Activated CD4-positive, alpha-beta T cell treated with anti-CD3 and anti-CD28 coated beads for 36 hours (primary cell): ENCODE results near the gene RTKN2. TPM values are rescaled to one million over a fixed set of nuclear protein-coding genes. Genes with fewer than 3 reads are reported as not detected.

Source experiments
- ATAC-seq: fragments of 200-7000 bp; cut with Tn5 transposase; one replicate; pipeline ENCODE4 v1.10.0; 2021; ENCODE audit warnings: mild to moderate bottlenecking, moderate library complexity
- CTCF ChIA-PET: fragments of 350-600 bp; sonication (Branson Sonifier 250); formaldehyde crosslinking; loops from one replicate; lab custom pipeline; 2021; ENCODE audit warnings: antibody characterized with exemption; lab: Charles Lee
- POLR2A ChIA-PET: fragments of 350-600 bp; sonication (Branson Sonifier 250); formaldehyde crosslinking; loops from one replicate; lab custom pipeline; 2021; ENCODE audit warnings: antibody characterized with exemption, inconsistent platforms; lab: Charles Lee
- DNase-seq: peaks from one replicate; pipeline ENCODE4 v3.0.0-alpha.2; 2020
- H3K27ac Mint-ChIP-seq: one replicate; pipeline ENCODE4 v1.8.0; 2021; ENCODE audit warnings: mixed read lengths
- H3K27me3 Mint-ChIP-seq: one replicate; pipeline ENCODE4 v1.8.0; 2021; ENCODE audit warnings: mixed read lengths
- H3K36me3 Mint-ChIP-seq: one replicate; pipeline ENCODE4 v1.8.0; 2021; ENCODE audit warnings: low read depth, mixed read lengths
- H3K4me1 Mint-ChIP-seq: one replicate; pipeline ENCODE4 v1.8.0; 2021; ENCODE audit warnings: mixed read lengths
- H3K4me3 Mint-ChIP-seq: one replicate; pipeline ENCODE4 v1.8.0; 2021; ENCODE audit warnings: mild to moderate bottlenecking, moderate library complexity, mixed read lengths
- H3K9me3 Mint-ChIP-seq: one replicate; pipeline ENCODE4 v1.8.0; 2021; ENCODE audit warnings: low read depth, mixed read lengths
- intact Hi-C, 2 experiments: fragments of 100-400 bp; cut with DNase I in 1 of 2; cut with micrococcal nuclease in 1 of 2; formaldehyde crosslinking; loops; one replicate each; pipeline versions ENCODE4 v1.14.2 to v1.15.1; 2022 to 2024; cut with DNase I, micrococcal nuclease
- total RNA-seq, 2 experiments: library from RNA; stranded (reverse); gene quantifications; one replicate each; pipeline ENCODE4 v1.2.3, GENCODE V29; 2021

The RTKN2 gene
- total RNA-seq, 2 experiments from 2014 or later = 4.8 TPM

GRCh38 chr10:62259998-62260397, 8.6 kb downstream of the RTKN2 start:
- ChIA-PET CTCF (no interaction called here), POLR2A (no interaction called here)
- Mint-ChIP-seq H3K27me3 (no peaks in the 10 kb centered on the region), H3K9me3 (no peaks in the 10 kb centered on the region), H3K4me3 (no peak overlapping the region), H3K4me1 (no peaks in the 10 kb centered on the region), H3K36me3 (peaks cover 1% of the 10 kb centered on the region), H3K27ac (no peak overlapping the region)
- no peak for ATAC-seq
- no peak for DNase-seq
- intact Hi-C loops = no loop called here

- Mint-ChIP-seq H3K27ac (no peak overlapping the region), H3K9me3 (peaks cover under 1% of the 10 kb centered on the region), H3K4me1 (peaks cover under 1% of the 10 kb centered on the region), H3K27me3 (no peaks in the 10 kb centered on the region), H3K36me3 (peaks cover 1% of the 10 kb centered on the region), H3K4me3 (no peak overlapping the region)
- intact Hi-C loops = no loop called here
- POLR2A ChIA-PET = no interaction called here
- DNase-seq (no peak), ATAC-seq (no peak)
- CTCF ChIA-PET = no interaction called here
Observed at GRCh38 chr10:62259456-62259855, 9.2 kb downstream of the RTKN2 start.

- POLR2A ChIA-PET = no interaction called here
- no peaks in the 10 kb centered on the region for H3K27me3 Mint-ChIP-seq
- ATAC-seq = no peak
- H3K27ac Mint-ChIP-seq = no peak overlapping the region
- H3K9me3 Mint-ChIP-seq = peaks cover 5% of the 10 kb centered on the region
- no peak overlapping the region for H3K4me3 Mint-ChIP-seq
- H3K36me3 Mint-ChIP-seq = peaks cover 6% of the 10 kb centered on the region
- no peak for DNase-seq
- H3K4me1 Mint-ChIP-seq = peaks cover 6% of the 10 kb centered on the region
- CTCF ChIA-PET = no interaction called here
- intact Hi-C loops = no loop called here
Observed at GRCh38 chr10:62258926-62259325, 9.7 kb downstream of the RTKN2 start.

- no peak for DNase-seq
- Mint-ChIP-seq H3K4me3 (no peak overlapping the region), H3K36me3 (peaks cover 10% of the 10 kb centered on the region), H3K27me3 (no peaks in the 10 kb centered on the region), H3K4me1 (peaks cover 32% of the 10 kb centered on the region), H3K9me3 (peaks cover 5% of the 10 kb centered on the region), H3K27ac (peak overlapping the region; percentile 84)
- ChIA-PET POLR2A (interaction anchor here (0.7 kb wide), 1 partner anchor 205 kb away, joined by 3 read pairs; no protein-coding TSS in a partner anchor), CTCF (interaction anchor here (1.1 to 4.9 kb wide), 4 partner anchors 9 to 215 kb away, joined by 3 to 25 read pairs (median 7); partner anchors contain the start of gene RTKN2)
- ATAC-seq = peak; percentile 61
- intact Hi-C loops = no loop called here
Observed at GRCh38 chr10:62253704-62254103, 14.9 kb downstream of the RTKN2 start.

- no peak for DNase-seq
- intact Hi-C loops = no loop called here
- Mint-ChIP-seq H3K4me1 (peaks cover 32% of the 10 kb centered on the region), H3K27ac (no peak overlapping the region), H3K4me3 (no peak overlapping the region), H3K36me3 (peaks cover 10% of the 10 kb centered on the region), H3K27me3 (no peaks in the 10 kb centered on the region), H3K9me3 (peaks cover 5% of the 10 kb centered on the region)
- ChIA-PET POLR2A (no interaction called here), CTCF (interaction anchor here (1.5 to 2.6 kb wide), 3 partner anchors 9 to 213 kb away, joined by 3 to 9 read pairs (median 5); no protein-coding TSS in a partner anchor)
- ATAC-seq = no peak
Observed at GRCh38 chr10:62252051-62252450, 16.6 kb downstream of the RTKN2 start.

GRCh38 chr10:62250594-62251198, 17.9 kb downstream of the RTKN2 start:
- POLR2A ChIA-PET = no interaction called here

GRCh38 chr10:62249957-62250356, 18.7 kb downstream of the RTKN2 start:
- H3K27ac Mint-ChIP-seq = no peak overlapping the region
- DNase-seq (no peak), ATAC-seq (no peak)
- no peak overlapping the region for H3K4me3 Mint-ChIP-seq
- peaks cover 5% of the 10 kb centered on the region for H3K9me3 Mint-ChIP-seq
- ChIA-PET POLR2A (no interaction called here), CTCF (interaction anchor here (0.8 to 2.1 kb wide), 3 partner anchors 11 to 161 kb away, joined by 3 to 9 read pairs (median 7); no protein-coding TSS in a partner anchor)
- H3K4me1 Mint-ChIP-seq = peaks cover 40% of the 10 kb centered on the region
- intact Hi-C loops = loop anchor here in 1 of 2 experiments (2.0 to 10.0 kb wide), 4 partner anchors 165 to 498 kb away; no protein-coding TSS in a partner anchor
- H3K36me3 Mint-ChIP-seq = peaks cover 10% of the 10 kb centered on the region
- no peaks in the 10 kb centered on the region for H3K27me3 Mint-ChIP-seq

More at GRCh38 chr10:62250594-62251198, 17.9 kb downstream of the RTKN2 start:
- ATAC-seq = peak; percentile 53
- intact Hi-C loops = loop anchor here in 1 of 2 experiments (2.0 kb wide), 1 partner anchor 178 kb away; no protein-coding TSS in a partner anchor
- no peak for DNase-seq
- peaks cover 10% of the 10 kb centered on the region for H3K36me3 Mint-ChIP-seq
- H3K4me1 Mint-ChIP-seq = peaks cover 32% of the 10 kb centered on the region
- CTCF ChIA-PET = interaction anchor here (0.6 to 1.9 kb wide), 3 partner anchors 11 to 101 kb away, joined by 3 to 7 read pairs (median 3); no protein-coding TSS in a partner anchor
- no peaks in the 10 kb centered on the region for H3K27me3 Mint-ChIP-seq
- peaks cover 5% of the 10 kb centered on the region for H3K9me3 Mint-ChIP-seq
- no peak overlapping the region for H3K27ac Mint-ChIP-seq
- no peak overlapping the region for H3K4me3 Mint-ChIP-seq

- ChIA-PET POLR2A (no interaction called here), CTCF (interaction anchor here (0.6 to 7.0 kb wide), 12 partner anchors 9 to 545 kb away, joined by 3 to 91 read pairs (median 4); no protein-coding TSS in a partner anchor)
- no peaks in the 10 kb centered on the region for H3K27me3 Mint-ChIP-seq
- no peaks in the 10 kb centered on the region for H3K9me3 Mint-ChIP-seq
- H3K4me1 Mint-ChIP-seq = peaks cover 42% of the 10 kb centered on the region
- H3K4me3 Mint-ChIP-seq = no peak overlapping the region
- H3K36me3 Mint-ChIP-seq = peaks cover 2% of the 10 kb centered on the region
- ATAC-seq = no peak
- no peak overlapping the region for H3K27ac Mint-ChIP-seq
- no peak for DNase-seq
- intact Hi-C loops = loop anchor here in 1 of 2 experiments (5.0 to 10.0 kb wide), 3 partner anchors 164 to 496 kb away; no protein-coding TSS in a partner anchor
Observed at GRCh38 chr10:62248465-62248864, 20.2 kb downstream of the RTKN2 start.

GRCh38 chr10:62244785-62245467, 23.7 kb downstream of the RTKN2 start:
- peak; percentile 65 for DNase-seq
- Mint-ChIP-seq H3K4me3 (peak overlapping the region; percentile 36), H3K36me3 (peaks cover 2% of the 10 kb centered on the region), H3K27ac (peak overlapping the region; percentile 87), H3K9me3 (no peaks in the 10 kb centered on the region), H3K27me3 (no peaks in the 10 kb centered on the region), H3K4me1 (peaks cover 35% of the 10 kb centered on the region)
- intact Hi-C loops = loop anchor here (1.0 to 10.0 kb wide), 10 partner anchors 61 to 493 kb away; no protein-coding TSS in a partner anchor
- POLR2A ChIA-PET = interaction anchor here (0.6 to 1.5 kb wide), 4 partner anchors 14 to 344 kb away, joined by 3 to 11 read pairs (median 4); partner anchors contain the start of gene ARID5B
- peak; percentile 84 for ATAC-seq
- CTCF ChIA-PET = interaction anchor here (0.5 to 7.0 kb wide), 63 partner anchors 8 to 494 kb away, joined by 3 to 91 read pairs (median 4); partner anchors contain the start of gene RTKN2

- Mint-ChIP-seq H3K27ac (peak overlapping the region; percentile 88), H3K9me3 (no peaks in the 10 kb centered on the region), H3K27me3 (no peaks in the 10 kb centered on the region), H3K4me1 (peaks cover 34% of the 10 kb centered on the region), H3K36me3 (peaks cover 2% of the 10 kb centered on the region), H3K4me3 (peak overlapping the region; percentile 13)
- no peak for DNase-seq
- ChIA-PET POLR2A (interaction anchor here (1.0 to 1.7 kb wide), 4 partner anchors 61 to 201 kb away, joined by 4 to 9 read pairs (median 6); no protein-coding TSS in a partner anchor), CTCF (interaction anchor here (0.8 to 7.0 kb wide), 26 partner anchors 8 to 497 kb away, joined by 3 to 91 read pairs (median 4); partner anchors contain the start of gene RTKN2)
- ATAC-seq = no peak
- intact Hi-C loops = loop anchor here (2.0 to 10.0 kb wide), 7 partner anchors 159 to 347 kb away; no protein-coding TSS in a partner anchor
Observed at GRCh38 chr10:62244088-62244487, 24.6 kb downstream of the RTKN2 start.

GRCh38 chr10:62243647-62243997, 25.0 kb downstream of the RTKN2 start:
- intact Hi-C loops = loop anchor here (1.0 to 10.0 kb wide), 3 partner anchors 57 to 301 kb away; no protein-coding TSS in a partner anchor
- CTCF ChIA-PET = interaction anchor here (0.9 to 7.0 kb wide), 17 partner anchors 9 to 497 kb away, joined by 3 to 91 read pairs (median 4); partner anchors contain the start of gene RTKN2
- H3K4me1 Mint-ChIP-seq = peaks cover 38% of the 10 kb centered on the region
- DNase-seq = no peak
- no peaks in the 10 kb centered on the region for H3K9me3 Mint-ChIP-seq
- ATAC-seq = peak; percentile 69
- H3K4me3 Mint-ChIP-seq = peak overlapping the region; percentile 13
- H3K27ac Mint-ChIP-seq = peak overlapping the region; percentile 88
- no peaks in the 10 kb centered on the region for H3K27me3 Mint-ChIP-seq
- POLR2A ChIA-PET = interaction anchor here (1.0 to 1.7 kb wide), 4 partner anchors 60 to 201 kb away, joined by 4 to 9 read pairs (median 6); no protein-coding TSS in a partner anchor
- peaks cover 2% of the 10 kb centered on the region for H3K36me3 Mint-ChIP-seq
